Gastroesophageal sphincter (tissue), 3 donors: ENCODE measurements around the gene KCNF1.

Experiments used
- CTCF ChIP-seq, 4 experiments: fragments of 200-600 bp in 2 of 4; fragments of 450-650 bp in 2 of 4; sonication (generic) in 1 of 4; IDR thresholded peaks; one replicate each; pipeline ENCODE4 v1.5.1; 2017 to 2019; ENCODE audit warnings: antibody characterized with exemption in 4 of 4, mild to moderate bottlenecking in 2 of 4, moderate library complexity in 2 of 4
- EP300 ChIP-seq: sonication (generic); formaldehyde crosslinking; IDR thresholded peaks from one replicate; pipeline ENCODE4 v1.6.1; 2017; ENCODE audit warnings: antibody characterized with exemption, mild to moderate bottlenecking
- POLR2A ChIP-seq, 2 donors: fragments of 450-650 bp; IDR thresholded peaks; one replicate each; pipeline ENCODE4 v1.6.1; 2017; ENCODE audit warnings: antibody characterized with exemption in 2 of 2, mild to moderate bottlenecking in 2 of 2, moderate library complexity in 1 of 2

GRCh38 chr2:10921525-10921924 is 9.8 kb downstream of the KCNF1 start:
- no peak for TF ChIP-seq CTCF (IDR thresholded peaks at IDR 0.05)
- TF ChIP-seq POLR2A (IDR thresholded peaks at IDR 0.05), result no peak
- TF ChIP-seq EP300, result no peak
